Measurements from ENCODE around the gene LPIN1. TPM values are rescaled to one million over a fixed set of nuclear protein-coding genes. Genes with fewer than 3 reads are reported as not detected.

Gene LPIN1
- total and polyA plus RNA-seq, 4 donors, result 10.1 to 27.4 (median 13.4) TPM

GRCh38 chr2:11748861-11749645, 2.6 kb downstream of the LPIN1 start:
- no peak overlapping the region for H3K9ac ChIP-seq (ENCODE audit: low read depth in 1 of 2, low read length in 2 of 2)
- H3K4me1 ChIP-seq (ENCODE audit: control insufficient read depth in 4 of 4, insufficient read depth in 4 of 4, low read length in 3 of 4), result peaks cover 15 to 47% (median 30%) of the 10 kb centered on the region in 4 donors
- H3K27ac ChIP-seq (ENCODE audit: low read depth in 1 of 2, low read length in 2 of 2), result peak overlapping the region in 1 of 2 donors; percentile 10
- no peak overlapping the region for H3K4me3 ChIP-seq (ENCODE audit: low read depth in 1 of 3, low read length in 3 of 3)
- no peaks in the 10 kb centered on the region for H3K9me3 ChIP-seq (ENCODE audit: control insufficient read depth in 4 of 4, low read length in 3 of 4)
- no peak for DNase-seq (ENCODE audit: low spot score)
- H3K27me3 ChIP-seq (ENCODE audit: control insufficient read depth in 4 of 4, insufficient read depth in 4 of 4, low read length in 3 of 4), result no peaks in the 10 kb centered on the region
- WGBS, result 83% methylated on average over 13 of the region's 13 CpGs
- TF ChIP-seq GABPA (IDR thresholded peaks at IDR 0.05 in 1 of 2, conservative IDR thresholded peaks at IDR 0.05 in 1 of 2) (no peak), RAD21 (IDR thresholded peaks at IDR 0.05) (no peak), HNF4G (IDR thresholded peaks at IDR 0.05) (no peak), FOXA2 (IDR thresholded peaks at IDR 0.05) (no peak), CTCF (IDR thresholded peaks at IDR 0.05; ENCODE audit: low read depth, low read length, missing input control) (no peak), RXRA (IDR thresholded peaks at IDR 0.05) (no peak), ZBTB33 (IDR thresholded peaks at IDR 0.05) (no peak), SP1 (IDR thresholded peaks at IDR 0.05) (no peak), TAF1 (conservative IDR thresholded peaks at IDR 0.05) (no peak)
- H3K36me3 ChIP-seq (ENCODE audit: control insufficient read depth in 4 of 4, insufficient read depth in 3 of 4, low read depth in 1 of 4, low read length in 3 of 4), result no peaks in the 10 kb centered on the region

GRCh38 chr2:11749646-11750349, 3.4 kb downstream of the LPIN1 start:
- Histone ChIP-seq H3K27ac (ENCODE audit: low read depth in 1 of 2, low read length in 2 of 2) (peak overlapping the region; percentile 10 to 15), H3K4me3 (ENCODE audit: low read depth in 1 of 3, low read length in 3 of 3) (no peak overlapping the region), H3K36me3 (ENCODE audit: control insufficient read depth in 4 of 4, insufficient read depth in 3 of 4, low read depth in 1 of 4, low read length in 3 of 4) (no peaks in the 10 kb centered on the region), H3K4me1 (ENCODE audit: control insufficient read depth in 4 of 4, insufficient read depth in 4 of 4, low read length in 3 of 4) (peaks cover 16 to 45% (median 28%) of the 10 kb centered on the region in 4 donors), H3K9me3 (ENCODE audit: control insufficient read depth in 4 of 4, low read length in 3 of 4) (no peaks in the 10 kb centered on the region), H3K27me3 (ENCODE audit: control insufficient read depth in 4 of 4, insufficient read depth in 4 of 4, low read length in 3 of 4) (no peaks in the 10 kb centered on the region), H3K9ac (ENCODE audit: low read depth in 1 of 2, low read length in 2 of 2) (no peak overlapping the region)
- TF ChIP-seq TAF1 (conservative IDR thresholded peaks at IDR 0.05), result no peak
- TF ChIP-seq YY1 (IDR thresholded peaks at IDR 0.05), result no peak
- TF ChIP-seq MAX (IDR thresholded peaks at IDR 0.05), result no peak
- no peak for TF ChIP-seq REST (IDR thresholded peaks at IDR 0.05)
- TF ChIP-seq SP1 (IDR thresholded peaks at IDR 0.05), result no peak
- TF ChIP-seq GABPA (IDR thresholded peaks at IDR 0.05 in 1 of 2, conservative IDR thresholded peaks at IDR 0.05 in 1 of 2), result no peak
- no peak for TF ChIP-seq HNF4A (conservative IDR thresholded peaks at IDR 0.05)
- no peak for TF ChIP-seq JUND (IDR thresholded peaks at IDR 0.05)
- no peak for TF ChIP-seq ATF3 (IDR thresholded peaks at IDR 0.05)
- TF ChIP-seq RXRA (IDR thresholded peaks at IDR 0.05), result no peak
- TF ChIP-seq RAD21 (IDR thresholded peaks at IDR 0.05), result no peak
- no peak for TF ChIP-seq NR2F2 (IDR thresholded peaks at IDR 0.05)
- no peak for TF ChIP-seq FOXA1 (IDR thresholded peaks at IDR 0.05)
- no peak for TF ChIP-seq EGR1 (IDR thresholded peaks at IDR 0.05; ENCODE audit: low read depth in 2 of 2)
- TF ChIP-seq FOXA2 (IDR thresholded peaks at IDR 0.05), result no peak
- WGBS, result 87% methylated on average over 13 of the region's 13 CpGs
- no peak for DNase-seq (ENCODE audit: low spot score)

Measured in liver (tissue), 9 donors.